GM12873 (cell line): ENCODE results near the gene PRICKLE1.

Experiments used
- TF ChIP-seq, protein P1 (sequence below): IDR thresholded peaks from 2 replicates; pipeline ENCODE4 v1.5.1; 2012; ENCODE audit warnings: low read depth, mild to moderate bottlenecking, moderate library complexity, low read length, control low read depth; ENCODE audit not compliant: insufficient read depth; ENCODE audit errors: missing control alignments

PRICKLE1 gene

DNA sequence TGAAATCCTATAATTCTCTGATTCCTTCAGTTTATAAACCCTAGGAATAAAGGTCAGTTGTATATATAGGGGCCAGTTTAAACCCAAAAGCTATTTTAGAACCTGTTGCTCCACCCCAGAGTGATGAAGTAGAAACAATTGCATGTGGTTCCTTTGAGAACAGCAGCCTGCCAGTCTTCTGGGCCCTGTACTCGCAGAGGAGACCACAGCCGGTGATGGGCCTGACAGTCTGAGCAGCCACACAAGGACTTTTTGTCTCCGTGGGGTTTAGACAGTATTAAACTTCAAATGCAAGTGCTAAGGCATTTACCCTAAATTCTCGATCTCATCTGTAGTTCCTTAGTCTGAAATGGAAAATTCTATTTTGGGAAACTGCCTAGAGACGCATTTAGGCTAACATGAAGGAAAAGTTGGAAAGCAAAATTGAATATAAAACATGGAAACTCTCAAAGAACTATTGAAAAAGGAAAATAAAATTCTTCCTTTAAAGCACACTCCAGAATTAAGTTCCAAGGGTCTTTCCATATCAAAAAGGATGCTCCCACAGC lies 80.6 kb downstream of the PRICKLE1 start:
- TF ChIP-seq, protein P1, sequence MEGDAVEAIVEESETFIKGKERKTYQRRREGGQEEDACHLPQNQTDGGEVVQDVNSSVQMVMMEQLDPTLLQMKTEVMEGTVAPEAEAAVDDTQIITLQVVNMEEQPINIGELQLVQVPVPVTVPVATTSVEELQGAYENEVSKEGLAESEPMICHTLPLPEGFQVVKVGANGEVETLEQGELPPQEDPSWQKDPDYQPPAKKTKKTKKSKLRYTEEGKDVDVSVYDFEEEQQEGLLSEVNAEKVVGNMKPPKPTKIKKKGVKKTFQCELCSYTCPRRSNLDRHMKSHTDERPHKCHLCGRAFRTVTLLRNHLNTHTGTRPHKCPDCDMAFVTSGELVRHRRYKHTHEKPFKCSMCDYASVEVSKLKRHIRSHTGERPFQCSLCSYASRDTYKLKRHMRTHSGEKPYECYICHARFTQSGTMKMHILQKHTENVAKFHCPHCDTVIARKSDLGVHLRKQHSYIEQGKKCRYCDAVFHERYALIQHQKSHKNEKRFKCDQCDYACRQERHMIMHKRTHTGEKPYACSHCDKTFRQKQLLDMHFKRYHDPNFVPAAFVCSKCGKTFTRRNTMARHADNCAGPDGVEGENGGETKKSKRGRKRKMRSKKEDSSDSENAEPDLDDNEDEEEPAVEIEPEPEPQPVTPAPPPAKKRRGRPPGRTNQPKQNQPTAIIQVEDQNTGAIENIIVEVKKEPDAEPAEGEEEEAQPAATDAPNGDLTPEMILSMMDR: no peak

DNA sequence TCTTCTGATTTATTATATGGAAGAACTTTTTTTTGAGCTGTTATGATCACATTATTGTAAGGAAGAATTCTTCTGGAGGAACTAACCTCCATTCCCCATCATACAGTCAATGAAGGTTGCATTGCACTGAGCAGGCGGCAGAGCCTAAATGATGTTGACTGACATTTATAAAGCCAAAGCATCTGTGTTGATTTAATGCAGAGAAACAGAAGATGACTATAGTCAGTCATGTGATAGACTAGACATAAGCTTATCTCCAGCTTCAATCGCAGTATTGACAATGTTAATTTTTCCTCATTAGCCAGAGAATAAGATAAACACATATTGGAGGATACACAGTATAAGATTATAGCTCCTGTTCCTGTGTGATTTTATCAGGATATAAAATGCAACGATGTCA lies 82.0 kb downstream of the PRICKLE1 start:
- TF ChIP-seq, protein P1: no peak

DNA sequence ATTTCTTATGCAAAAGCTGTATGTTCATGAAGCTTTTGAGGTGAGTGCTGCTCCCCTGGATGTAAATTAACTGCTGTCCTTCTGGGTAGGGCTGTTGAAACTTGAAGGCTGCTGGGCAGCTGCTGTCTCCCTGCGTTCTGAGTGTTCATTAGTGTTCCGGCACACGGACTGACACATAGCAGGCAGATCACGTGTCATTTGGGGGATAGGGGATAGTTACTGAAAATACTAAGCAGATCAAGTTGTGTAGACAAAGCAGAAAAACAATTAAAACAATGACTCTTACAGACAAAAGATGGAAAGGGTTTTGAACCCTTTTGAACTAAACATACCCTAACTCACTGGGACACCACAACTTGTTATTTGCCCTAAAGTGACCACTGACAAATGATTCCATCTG lies 82.5 kb downstream of the PRICKLE1 start:
- TF ChIP-seq, protein P1: no peak

DNA sequence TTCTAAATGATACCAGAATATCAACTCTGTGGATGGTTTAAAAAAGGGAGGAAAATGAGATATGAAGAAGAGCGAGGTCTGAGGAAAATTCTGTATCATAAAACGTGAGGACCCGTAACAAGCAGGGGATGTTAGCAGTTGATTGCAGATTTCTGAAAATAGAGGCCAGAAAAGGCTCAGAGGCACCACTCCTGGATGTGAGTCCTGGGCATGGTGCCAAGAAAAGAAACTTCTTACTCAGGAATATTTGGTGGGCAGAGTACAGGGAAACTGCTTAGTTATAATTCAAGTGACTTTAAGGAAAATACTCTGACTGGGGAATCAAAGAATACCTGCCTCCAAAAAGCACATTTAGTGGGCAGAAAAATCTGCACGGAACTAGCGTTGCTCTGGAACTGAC lies 85.5 kb downstream of the PRICKLE1 start:
- TF ChIP-seq, protein P1: no peak

DNA sequence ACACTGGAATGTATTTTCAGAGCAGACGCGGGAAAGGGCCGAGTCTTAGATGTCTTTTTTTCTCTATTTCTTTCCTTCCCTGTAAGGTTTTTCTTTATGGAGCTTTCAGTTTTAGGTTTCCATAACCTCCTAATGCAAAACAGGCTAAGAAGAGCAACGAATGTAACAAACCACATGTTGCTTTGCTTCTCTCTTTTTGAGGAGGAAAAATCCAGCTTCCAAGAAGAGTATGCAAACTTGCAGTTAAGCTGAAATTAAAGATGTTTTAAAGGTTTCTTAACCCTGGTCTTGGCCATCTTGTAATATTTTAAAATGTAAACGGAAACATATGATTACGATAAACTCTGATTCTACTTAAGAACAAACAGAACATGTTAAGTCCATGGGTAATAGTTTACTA lies 86.9 kb downstream of the PRICKLE1 start:
- TF ChIP-seq, protein P1: no peak

DNA sequence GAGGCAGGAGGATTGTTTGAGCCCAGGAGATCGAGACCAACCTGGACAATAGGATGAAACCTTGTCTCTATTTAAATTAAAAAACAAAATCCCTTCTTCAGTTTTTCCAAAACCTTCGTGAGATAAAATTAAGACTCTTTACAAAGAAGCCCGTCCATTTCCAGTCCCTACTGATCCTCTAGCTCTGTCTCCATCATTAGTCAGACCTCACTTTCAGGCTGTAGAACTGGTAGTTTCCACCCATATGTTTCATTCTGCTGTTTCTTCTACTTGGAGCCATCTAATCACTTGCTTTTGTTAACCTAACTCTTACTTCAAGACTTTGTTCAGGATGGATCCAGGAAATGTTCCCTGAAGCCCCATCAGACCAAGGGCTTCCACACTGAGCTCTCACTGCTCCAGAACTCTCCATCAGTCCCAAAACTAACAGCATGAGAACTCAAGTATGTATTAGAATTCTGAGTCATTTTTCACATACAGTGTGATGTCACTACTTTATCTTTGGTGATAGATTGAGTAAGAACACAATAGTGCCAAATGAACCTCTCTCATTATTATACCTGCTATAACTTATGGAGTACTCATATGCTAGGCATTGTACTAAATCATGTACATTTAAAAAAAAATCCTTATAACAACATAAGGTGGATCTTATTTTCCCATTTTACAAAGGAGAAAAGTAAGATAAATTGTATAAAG lies 90.8 kb downstream of the PRICKLE1 start:
- TF ChIP-seq, protein P1: no peak

DNA sequence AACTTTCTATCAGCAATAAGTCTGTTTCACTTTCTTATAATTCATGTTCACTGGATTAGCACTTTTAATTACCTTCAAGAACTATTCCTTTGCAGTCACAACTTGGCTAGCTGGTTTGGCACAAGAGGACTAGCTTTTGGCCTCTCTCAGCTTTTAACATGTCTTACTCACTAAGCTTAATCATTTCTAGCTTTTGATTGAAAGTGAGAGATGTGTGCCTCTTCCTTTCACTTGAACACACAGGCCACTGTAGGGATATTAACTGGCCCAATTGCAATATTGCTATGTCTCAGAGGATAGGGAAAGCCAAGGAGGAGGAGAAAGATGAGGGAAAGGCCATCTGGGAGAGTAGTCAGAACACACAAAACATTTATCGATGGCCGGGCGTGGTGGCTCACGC lies 92.7 kb downstream of the PRICKLE1 start:
- TF ChIP-seq, protein P1: no peak
